AML-193 (cell line): ENCODE results near the gene IQGAP1.
"Not testable (repeated sequence)": the region's sequence is repeated elsewhere in the genome, so short reads cannot be mapped to it uniquely, and the experiment has no call there.

Source experiments
- DNase-seq, 2 experiments: peaks; one replicate each; lab custom pipeline; 2025; lab: John Stamatoyannopoulos, UW

Gene IQGAP1

GRCh38 chr15:90409587-90409986 lies 21.5 kb downstream of the IQGAP1 start:
- not testable (repeated sequence) for DNase-seq

GRCh38 chr15:90410316-90410715 lies 22.3 kb downstream of the IQGAP1 start:
- not testable (repeated sequence) for DNase-seq

- DNase-seq, result no peak
Measured at GRCh38 chr15:90411176-90411575, 23.1 kb downstream of the IQGAP1 start.

GRCh38 chr15:90412356-90413194 lies 24.5 kb downstream of the IQGAP1 start:
- peak; percentile 47 to 81 for DNase-seq

GRCh38 chr15:90413411-90414379 lies 25.7 kb downstream of the IQGAP1 start:
- DNase-seq, result no peak

- DNase-seq, result no peak
Measured at GRCh38 chr15:90414408-90415028, 26.5 kb downstream of the IQGAP1 start.

- DNase-seq, result not testable (repeated sequence)
Measured at GRCh38 chr15:90416052-90416451, 28.0 kb downstream of the IQGAP1 start.

- DNase-seq, result no peak
Measured at GRCh38 chr15:90418627-90419026, 30.6 kb downstream of the IQGAP1 start.

- DNase-seq, result no peak
Measured at GRCh38 chr15:90419206-90419605, 31.2 kb downstream of the IQGAP1 start.

- no peak for DNase-seq
Measured at GRCh38 chr15:90419738-90420406, 31.8 kb downstream of the IQGAP1 start.

GRCh38 chr15:90420451-90420850 lies 32.4 kb downstream of the IQGAP1 start:
- no peak for DNase-seq

GRCh38 chr15:90421527-90421926 lies 33.5 kb downstream of the IQGAP1 start:
- no peak for DNase-seq

- DNase-seq, result no peak
Measured at GRCh38 chr15:90422043-90422442, 34.0 kb downstream of the IQGAP1 start.

- no peak for DNase-seq
Measured at GRCh38 chr15:90422936-90423335, 34.9 kb downstream of the IQGAP1 start.

- no peak for DNase-seq
Measured at GRCh38 chr15:90423801-90424319, 35.8 kb downstream of the IQGAP1 start.

- no peak for DNase-seq
Measured at GRCh38 chr15:90425726-90426346, 37.8 kb downstream of the IQGAP1 start.

- DNase-seq, result no peak
Measured at GRCh38 chr15:90427185-90427584, 39.1 kb downstream of the IQGAP1 start.

- no peak for DNase-seq
Measured at GRCh38 chr15:90432253-90432652, 44.2 kb downstream of the IQGAP1 start.

- no peak for DNase-seq
Measured at GRCh38 chr15:90435652-90436337, 47.8 kb downstream of the IQGAP1 start.

GRCh38 chr15:90436952-90437351 lies 48.9 kb downstream of the IQGAP1 start:
- no peak for DNase-seq
